ENCODE measurements around the gene RNASEH1. TPM values are rescaled to one million over a fixed set of nuclear protein-coding genes. Genes with fewer than 3 reads are reported as not detected.
A peak's percentile ranks its signal among the peaks of the same experiment; 100 is the strongest.

Gene RNASEH1
- total RNA-seq, 3 donors from 2014 or later = 14.4 to 24.2 (median 19.5) TPM

DNA sequence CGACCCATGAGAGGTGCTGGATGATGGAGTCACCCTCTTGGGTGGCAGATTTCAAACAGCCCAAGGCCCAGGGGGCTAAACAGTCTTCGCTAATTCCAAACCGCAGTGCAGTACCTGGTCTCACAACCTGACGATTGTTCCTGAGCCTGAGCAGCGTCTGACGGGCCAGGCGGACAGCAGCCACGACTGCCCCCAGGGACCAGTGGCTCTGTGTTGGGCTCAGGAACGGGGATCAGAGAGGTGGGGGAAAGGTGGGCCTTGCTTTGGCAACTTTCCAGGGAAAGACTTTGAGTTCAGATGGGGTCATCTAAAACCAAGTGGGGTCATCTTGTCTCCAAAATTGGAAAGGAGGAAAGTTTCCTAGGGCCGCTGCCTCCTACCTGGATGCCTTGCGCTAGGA, 37.3 kb upstream of the RNASEH1 start:
- TF ChIP-seq, protein P1, sequence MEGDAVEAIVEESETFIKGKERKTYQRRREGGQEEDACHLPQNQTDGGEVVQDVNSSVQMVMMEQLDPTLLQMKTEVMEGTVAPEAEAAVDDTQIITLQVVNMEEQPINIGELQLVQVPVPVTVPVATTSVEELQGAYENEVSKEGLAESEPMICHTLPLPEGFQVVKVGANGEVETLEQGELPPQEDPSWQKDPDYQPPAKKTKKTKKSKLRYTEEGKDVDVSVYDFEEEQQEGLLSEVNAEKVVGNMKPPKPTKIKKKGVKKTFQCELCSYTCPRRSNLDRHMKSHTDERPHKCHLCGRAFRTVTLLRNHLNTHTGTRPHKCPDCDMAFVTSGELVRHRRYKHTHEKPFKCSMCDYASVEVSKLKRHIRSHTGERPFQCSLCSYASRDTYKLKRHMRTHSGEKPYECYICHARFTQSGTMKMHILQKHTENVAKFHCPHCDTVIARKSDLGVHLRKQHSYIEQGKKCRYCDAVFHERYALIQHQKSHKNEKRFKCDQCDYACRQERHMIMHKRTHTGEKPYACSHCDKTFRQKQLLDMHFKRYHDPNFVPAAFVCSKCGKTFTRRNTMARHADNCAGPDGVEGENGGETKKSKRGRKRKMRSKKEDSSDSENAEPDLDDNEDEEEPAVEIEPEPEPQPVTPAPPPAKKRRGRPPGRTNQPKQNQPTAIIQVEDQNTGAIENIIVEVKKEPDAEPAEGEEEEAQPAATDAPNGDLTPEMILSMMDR (IDR thresholded peaks at IDR 0.05) = no peak
- no peak overlapping the region for H3K4me3 ChIP-seq
- no peaks in the 10 kb centered on the region for H3K9me3 ChIP-seq
- intact Hi-C loops (cut with DNase I, micrococcal nuclease) = no loop called here
- H3K36me3 ChIP-seq (ENCODE audit: low read depth) = no peaks in the 10 kb centered on the region
- H3K4me1 ChIP-seq (ENCODE audit: low read depth) = no peaks in the 10 kb centered on the region
- DNase-seq (no peak), ATAC-seq (no peak)

DNA sequence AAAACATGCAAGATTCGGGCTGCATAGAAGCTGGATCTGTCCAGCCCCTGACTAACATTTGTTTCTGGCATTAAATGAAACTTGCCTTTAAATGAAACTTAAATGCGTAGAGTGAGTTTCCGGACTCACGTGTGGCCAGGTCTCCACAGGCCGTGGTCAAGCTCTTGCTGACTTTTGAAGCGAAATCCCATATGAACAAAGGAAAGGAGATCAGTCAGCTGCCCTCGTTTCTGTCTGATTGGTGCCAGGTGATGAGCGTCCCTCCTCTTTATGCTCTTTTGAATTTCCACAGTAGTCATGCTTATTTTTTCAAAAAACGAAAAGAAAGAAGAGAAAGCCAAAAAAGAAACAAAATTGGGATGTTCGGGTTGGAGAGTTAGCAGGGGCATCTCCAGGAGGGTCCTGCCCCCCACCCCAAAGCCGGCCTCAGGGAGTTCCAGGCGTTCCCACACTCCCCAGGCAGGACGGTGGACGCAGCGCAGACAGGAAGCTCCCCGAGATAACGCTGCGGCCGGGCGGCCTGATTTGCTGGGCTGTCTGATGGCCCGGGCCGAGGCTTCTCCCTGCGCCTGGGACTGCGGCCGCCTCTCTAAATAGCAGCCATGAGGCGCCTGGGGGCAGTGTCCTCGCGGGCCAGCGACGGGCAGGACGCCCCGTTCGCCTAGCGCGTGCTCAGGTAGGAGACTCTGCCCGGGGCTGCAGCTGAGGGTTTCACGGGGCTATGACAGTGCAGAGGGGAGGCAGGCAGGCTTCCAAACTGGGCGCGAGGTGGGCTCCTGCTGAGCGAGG, 36.6 kb upstream of the RNASEH1 start, which contains the start of gene COLEC11:
COLEC11 (plus strand) TSS at position 620 of the 789 bp plus-strand sequence. CDS start 9,229 bp downstream, outside the sequence.
- ATAC-seq (peak; percentile 18), DNase-seq (no peak)
- H3K36me3 ChIP-seq (ENCODE audit: low read depth) = no peaks in the 10 kb centered on the region
- intact Hi-C loops (cut with DNase I, micrococcal nuclease) = no loop called here
- H3K9me3 ChIP-seq = no peaks in the 10 kb centered on the region
- H3K4me1 ChIP-seq (ENCODE audit: low read depth) = no peaks in the 10 kb centered on the region
- H3K4me3 ChIP-seq = no peak within 1 kb of the TSS
- TF ChIP-seq, protein P1 (IDR thresholded peaks at IDR 0.05) = no peak

DNA sequence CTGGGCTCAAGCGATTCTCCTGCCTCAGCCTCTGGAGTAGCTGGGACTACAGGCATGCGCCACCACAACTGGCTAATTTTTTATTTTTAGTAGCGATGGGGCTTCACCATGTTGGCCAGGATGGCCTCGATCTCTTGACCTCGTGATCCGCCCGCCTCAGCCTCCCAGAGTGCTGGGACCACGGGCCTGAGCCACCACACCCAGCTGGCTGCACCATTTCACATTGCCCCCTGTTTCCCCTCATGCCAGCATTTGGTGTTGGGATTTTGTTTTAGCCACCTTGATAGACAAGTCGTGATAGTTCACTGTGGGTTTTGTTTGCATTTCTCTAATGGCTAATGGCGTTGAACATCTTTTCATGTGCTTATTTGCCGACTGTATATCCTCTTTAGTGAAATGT, 31.0 kb upstream of the RNASEH1 start:
- intact Hi-C loops (cut with DNase I, micrococcal nuclease) = no loop called here
- Histone ChIP-seq H3K4me1 (ENCODE audit: low read depth) (peaks cover 6% of the 10 kb centered on the region), H3K9me3 (no peaks in the 10 kb centered on the region), H3K4me3 (no peak overlapping the region), H3K36me3 (ENCODE audit: low read depth) (no peaks in the 10 kb centered on the region)
- DNase-seq (no peak), ATAC-seq (no peak)
- TF ChIP-seq, protein P1 (IDR thresholded peaks at IDR 0.05) = no peak

DNA sequence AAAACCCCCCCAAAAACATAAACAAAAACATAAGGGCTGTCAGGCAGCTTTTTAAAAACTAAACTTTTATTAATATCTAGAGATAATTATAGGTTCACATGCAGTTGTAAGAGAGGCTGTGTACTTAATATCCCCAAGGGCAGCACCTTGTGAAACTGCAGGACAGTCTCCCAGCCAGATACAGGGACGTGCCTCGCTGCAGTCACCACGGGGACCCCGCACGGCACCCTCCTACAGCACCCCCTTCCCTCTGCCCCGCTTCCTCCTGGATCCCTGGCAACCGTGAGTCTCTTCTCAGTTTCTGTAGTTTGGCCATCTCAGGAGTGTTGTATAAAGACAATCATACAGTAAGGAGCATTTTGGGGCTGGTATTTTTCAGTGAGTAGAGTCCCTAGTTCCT, 30.0 kb upstream of the RNASEH1 start:
- no peaks in the 10 kb centered on the region for H3K36me3 ChIP-seq (ENCODE audit: low read depth)
- TF ChIP-seq, protein P1 (IDR thresholded peaks at IDR 0.05) = no peak
- no peak for ATAC-seq

DNA sequence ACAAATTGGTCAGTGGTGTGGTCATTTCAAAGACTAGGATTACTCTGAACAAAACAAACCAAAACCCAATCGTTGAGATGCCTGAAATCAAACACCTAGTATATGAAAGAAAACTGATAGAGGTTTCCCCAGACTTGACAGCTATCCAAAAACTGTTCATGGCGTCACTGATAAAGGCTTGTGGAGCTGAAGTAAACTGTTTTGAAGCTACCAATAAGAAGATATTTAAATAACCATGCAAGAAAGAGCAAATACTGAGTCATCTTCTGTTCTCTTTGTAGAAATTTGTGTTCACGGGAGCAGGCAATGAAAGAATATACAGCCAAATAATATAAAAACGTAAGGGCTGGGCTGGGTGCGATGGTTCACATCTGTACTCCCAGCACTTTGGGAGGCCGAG, 29.3 kb upstream of the RNASEH1 start:
- intact Hi-C loops (cut with DNase I, micrococcal nuclease) = no loop called here
- DNase-seq = no peak
- Histone ChIP-seq H3K4me3 (no peak overlapping the region), H3K36me3 (ENCODE audit: low read depth) (no peaks in the 10 kb centered on the region), H3K9me3 (no peaks in the 10 kb centered on the region), H3K4me1 (ENCODE audit: low read depth) (peaks cover 6% of the 10 kb centered on the region)
- TF ChIP-seq, protein P1 (IDR thresholded peaks at IDR 0.05) = no peak
- ATAC-seq = no peak

More for the DNA sequence above, 30.0 kb upstream of the RNASEH1 start:
- Histone ChIP-seq H3K9me3 (no peaks in the 10 kb centered on the region), H3K4me3 (no peak overlapping the region), H3K4me1 (ENCODE audit: low read depth) (peaks cover 6% of the 10 kb centered on the region)
- no peak for DNase-seq
- intact Hi-C loops (cut with DNase I, micrococcal nuclease) = no loop called here
